GM10266 (cell line): Measurements from ENCODE around the gene UBXN11.
A peak's percentile ranks its signal among the peaks of the same experiment; 100 is the strongest.
"Not testable (repeated sequence)": the region's sequence is repeated elsewhere in the genome, so short reads cannot be mapped to it uniquely, and the experiment has no call there.

ENCODE experiments used
- DNase-seq: peaks from one replicate; pipeline ENCODE4 v3.0.0; 2012; ENCODE audit errors: extremely low spot score
- CTCF ChIP-seq: IDR thresholded peaks from 2 replicates; pipeline ENCODE4 v1.5.1; 2012; ENCODE audit warnings: mild to moderate bottlenecking, low read depth; ENCODE audit not compliant: control insufficient read depth, insufficient read depth; ENCODE audit errors: missing control alignments

The UBXN11 gene

GRCh38 chr1:26335774-26336476 lies 29.5 kb upstream of the UBXN11 start:
- no peak for TF ChIP-seq CTCF
- no peak for DNase-seq

GRCh38 chr1:26333312-26333711 lies 26.9 kb upstream of the UBXN11 start:
- not testable (repeated sequence) for DNase-seq

- no peak for TF ChIP-seq CTCF
- DNase-seq = no peak
Measured at GRCh38 chr1:26330276-26330675, 23.8 kb upstream of the UBXN11 start.

GRCh38 chr1:26329380-26329779 lies 22.9 kb upstream of the UBXN11 start:
- DNase-seq = not testable (repeated sequence)

GRCh38 chr1:26328597-26328996 lies 22.2 kb upstream of the UBXN11 start:
- no peak for DNase-seq
- no peak for TF ChIP-seq CTCF

GRCh38 chr1:26327956-26328362 lies 21.5 kb upstream of the UBXN11 start:
- no peak for DNase-seq
- no peak for TF ChIP-seq CTCF

- no peak for TF ChIP-seq CTCF
- DNase-seq = no peak
Measured at GRCh38 chr1:26324550-26324949, 18.1 kb upstream of the UBXN11 start.

GRCh38 chr1:26323382-26323781 lies 16.9 kb upstream of the UBXN11 start:
- no peak for DNase-seq
- no peak for TF ChIP-seq CTCF

GRCh38 chr1:26322042-26322331 lies 15.6 kb upstream of the UBXN11 start:
- DNase-seq = no peak
- peak; percentile 8 for TF ChIP-seq CTCF
